ENCODE results near the gene CYBA.

CYBA gene

DNA sequence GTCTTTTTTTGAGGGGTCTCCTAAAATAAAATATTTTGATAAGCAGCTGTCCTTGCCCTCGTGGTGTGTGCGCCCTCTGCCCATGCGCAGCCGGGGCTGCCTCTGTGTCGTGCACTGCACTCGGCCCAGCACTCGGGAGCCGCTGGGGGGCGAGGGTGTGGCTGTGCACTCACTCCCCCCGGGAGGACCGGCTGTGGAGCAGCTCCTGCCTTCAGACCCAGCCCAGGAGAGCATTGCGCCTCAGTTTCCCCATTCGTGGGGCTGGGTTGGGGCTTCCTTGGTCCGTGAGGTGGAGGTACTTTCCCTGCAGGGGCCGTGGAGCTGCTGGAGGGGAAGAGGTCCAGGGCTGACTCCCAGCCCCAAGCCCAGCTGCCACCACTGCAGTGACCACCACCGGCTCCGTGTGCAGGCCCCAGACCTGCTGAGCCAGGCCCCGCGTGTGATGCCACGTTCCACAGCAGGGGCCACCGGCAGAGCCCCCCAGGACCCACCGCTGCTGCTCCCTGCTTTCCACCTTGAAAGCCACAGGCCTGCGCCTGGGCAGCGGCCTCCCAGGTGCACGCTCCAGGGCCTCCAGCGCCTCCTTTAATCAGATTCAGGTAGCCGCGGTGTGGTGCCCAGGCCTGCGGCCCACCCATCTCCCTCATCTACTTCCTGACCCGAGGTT is 18.8 kb downstream of the CYBA start:
- no peak for DNase-seq (ENCODE audit: extremely low read depth in 1 of 2, low read depth in 1 of 2)

DNA sequence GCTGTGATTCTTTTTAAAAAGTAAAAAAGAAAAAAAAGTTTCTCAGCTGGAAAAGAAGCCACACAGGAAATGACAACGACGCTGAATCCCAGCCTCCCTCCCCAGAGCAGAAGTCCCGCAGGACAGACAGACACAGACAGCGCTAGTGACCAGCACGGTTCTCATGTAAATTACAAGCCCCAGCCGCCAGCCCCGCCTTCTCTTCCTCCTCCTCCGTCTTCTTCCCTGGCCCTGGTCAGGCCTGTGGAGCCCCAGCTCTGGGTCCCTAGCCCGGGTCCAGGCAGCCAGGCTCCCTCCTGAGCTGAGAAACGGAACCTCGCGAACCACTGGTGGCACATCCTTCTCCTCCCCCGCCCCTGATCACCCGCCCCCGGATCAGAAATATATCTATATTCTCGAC is 19.5 kb downstream of the CYBA start:
- no peak for DNase-seq (ENCODE audit: extremely low read depth in 1 of 2, low read depth in 1 of 2)

DNA sequence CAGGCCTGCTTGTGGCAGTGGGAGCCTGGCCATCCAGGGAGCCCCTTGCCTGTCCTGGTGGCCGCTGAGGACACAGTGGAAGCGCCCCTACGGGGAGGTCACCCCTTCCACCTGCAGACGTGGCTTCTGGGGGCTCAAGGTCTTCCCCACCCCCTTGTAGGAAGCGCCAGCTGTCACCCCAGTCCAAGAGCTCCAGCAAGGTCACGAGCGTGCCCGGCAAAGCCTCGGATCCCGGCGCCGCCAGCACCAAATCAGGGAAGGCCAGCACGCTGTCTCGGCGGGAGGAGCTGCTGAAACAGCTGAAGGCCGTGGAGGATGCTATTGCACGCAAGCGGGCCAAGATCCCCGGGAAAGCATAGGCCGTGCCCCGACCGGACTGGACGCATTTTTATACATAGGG is 19.9 kb downstream of the CYBA start:
- DNase-seq (ENCODE audit: extremely low read depth in 1 of 2, low read depth in 1 of 2), result no peak

DNA sequence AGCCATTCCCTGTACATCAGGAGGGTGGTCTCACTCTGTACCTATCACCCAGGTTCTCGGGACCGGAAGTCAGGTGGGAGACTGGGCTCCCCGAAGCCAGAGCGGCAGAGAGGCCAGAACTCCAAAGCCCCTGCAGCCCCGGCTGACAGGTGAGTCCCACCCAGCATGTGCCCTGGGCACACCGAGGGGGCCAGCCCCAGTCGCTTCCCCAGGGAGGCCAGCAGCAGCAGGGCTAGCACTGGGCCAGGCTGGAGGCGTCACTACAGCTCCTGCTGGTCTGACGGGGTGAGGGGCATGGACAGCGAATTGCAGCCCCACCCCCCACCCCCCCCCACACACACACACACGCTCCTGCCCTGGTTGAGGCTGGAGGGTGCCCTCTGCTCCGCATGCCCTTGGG is 20.4 kb downstream of the CYBA start:
- DNase-seq (ENCODE audit: extremely low read depth in 1 of 2, low read depth in 1 of 2), result no peak

DNA sequence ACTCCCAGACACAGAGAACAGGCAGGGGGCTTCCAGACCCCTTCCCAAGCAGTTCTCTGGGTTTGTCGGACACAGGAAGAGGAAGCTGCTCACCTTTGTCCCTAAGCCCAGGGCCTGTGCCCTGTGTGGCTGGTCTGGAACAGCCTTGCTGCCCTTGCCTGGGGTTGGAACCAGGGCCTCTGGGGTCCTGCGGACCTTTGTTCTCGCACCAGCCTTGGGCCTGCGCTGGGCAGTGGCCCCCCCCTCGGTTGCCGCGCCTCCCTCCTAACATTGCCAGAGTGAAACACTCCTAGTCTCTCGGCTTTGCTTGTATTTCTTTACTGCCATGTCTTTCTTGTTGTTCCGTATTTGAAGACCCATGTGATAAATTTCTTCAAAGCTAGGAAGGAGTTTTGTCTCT is 21.0 kb downstream of the CYBA start:
- no peak for DNase-seq (ENCODE audit: extremely low read depth in 1 of 2, low read depth in 1 of 2)

DNA sequence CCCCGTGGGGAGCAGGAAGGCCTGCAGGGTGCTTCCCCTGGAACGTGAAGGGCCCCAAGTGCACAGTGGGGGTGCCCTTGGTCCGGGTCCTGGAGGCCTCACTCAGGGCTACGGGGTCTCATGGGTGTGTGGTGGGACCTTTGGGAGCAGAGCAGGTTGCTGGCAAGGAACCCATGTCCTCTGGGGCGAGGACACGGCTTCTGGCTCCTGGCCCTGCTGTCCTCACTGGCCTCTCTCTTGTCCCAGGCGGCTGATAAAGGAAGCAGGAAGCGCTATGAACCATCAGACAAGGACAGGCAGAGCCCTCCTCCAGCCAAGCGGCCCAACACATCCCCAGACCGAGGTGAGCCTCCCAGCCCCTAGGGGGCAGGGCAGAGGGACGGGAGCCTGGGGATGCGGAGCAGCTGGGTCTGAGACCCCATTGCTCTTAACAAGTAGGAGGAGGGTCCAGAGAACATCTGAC is 22.3 kb downstream of the CYBA start:
- DNase-seq (ENCODE audit: extremely low read depth in 1 of 2, low read depth in 1 of 2), result no peak

DNA sequence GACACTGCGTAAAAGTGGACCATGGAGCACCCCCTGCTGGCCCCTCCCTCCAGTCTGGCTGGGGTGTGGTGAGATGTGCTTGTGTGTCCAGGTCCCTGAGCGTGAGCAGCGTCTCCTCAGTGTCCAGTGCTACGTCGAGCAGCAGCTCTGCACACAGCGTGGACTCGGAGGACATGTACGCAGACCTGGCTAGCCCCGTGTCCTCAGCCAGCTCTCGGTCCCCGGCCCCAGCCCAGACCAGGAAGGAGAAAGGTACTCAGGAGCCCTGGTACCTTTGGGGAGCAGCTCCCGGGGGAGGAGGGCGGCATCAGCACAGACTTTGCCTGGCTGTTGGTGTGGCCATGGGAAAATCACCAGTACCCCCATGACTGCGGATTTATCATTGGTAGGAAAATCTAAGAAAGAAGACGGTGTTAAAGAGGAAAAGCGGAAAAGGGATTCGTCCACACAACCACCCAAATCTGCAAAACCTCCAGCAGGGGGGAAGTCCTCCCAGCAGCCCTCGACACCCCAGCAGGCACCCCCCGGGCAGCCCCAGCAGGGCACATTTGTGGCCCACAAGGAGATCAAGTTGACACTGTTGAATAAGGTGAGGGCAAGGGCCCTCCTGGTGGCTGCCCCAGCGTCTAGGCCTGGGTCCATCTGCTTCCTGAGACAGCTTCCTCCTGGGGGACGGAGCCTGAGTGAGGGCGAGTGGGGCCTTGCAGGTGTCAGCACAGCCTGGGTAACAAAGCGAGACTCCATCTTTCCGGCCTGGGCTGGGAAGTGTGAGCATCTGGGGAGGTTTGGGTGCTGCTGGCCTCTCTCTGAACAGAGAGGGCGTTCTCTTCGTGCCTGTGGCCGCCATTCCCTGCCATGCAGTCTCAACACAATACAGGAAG is 23.1 kb downstream of the CYBA start:
- no peak for DNase-seq (ENCODE audit: extremely low read depth in 1 of 2, low read depth in 1 of 2)

DNA sequence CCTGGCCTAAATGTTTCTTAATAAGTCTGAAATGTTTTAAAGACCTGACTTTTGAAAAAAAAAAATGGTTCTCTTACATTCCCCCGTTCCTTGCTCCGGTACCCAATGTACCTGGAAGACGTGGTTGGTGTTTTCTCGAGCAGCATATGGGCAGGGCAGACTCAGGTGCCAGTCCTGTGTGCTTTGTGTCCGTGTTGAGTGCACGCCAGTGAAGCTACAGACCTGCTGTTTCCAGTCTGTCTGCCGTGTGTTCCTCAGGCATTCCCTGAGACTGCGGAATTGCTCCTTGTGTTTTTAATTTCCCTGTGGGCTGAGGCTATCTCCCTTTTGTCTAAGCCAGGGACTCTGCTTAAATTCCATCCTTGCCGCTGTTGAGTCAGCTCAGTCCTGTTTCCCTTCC is 24.2 kb downstream of the CYBA start:
- no peak for DNase-seq (ENCODE audit: extremely low read depth in 1 of 2, low read depth in 1 of 2)

DNA sequence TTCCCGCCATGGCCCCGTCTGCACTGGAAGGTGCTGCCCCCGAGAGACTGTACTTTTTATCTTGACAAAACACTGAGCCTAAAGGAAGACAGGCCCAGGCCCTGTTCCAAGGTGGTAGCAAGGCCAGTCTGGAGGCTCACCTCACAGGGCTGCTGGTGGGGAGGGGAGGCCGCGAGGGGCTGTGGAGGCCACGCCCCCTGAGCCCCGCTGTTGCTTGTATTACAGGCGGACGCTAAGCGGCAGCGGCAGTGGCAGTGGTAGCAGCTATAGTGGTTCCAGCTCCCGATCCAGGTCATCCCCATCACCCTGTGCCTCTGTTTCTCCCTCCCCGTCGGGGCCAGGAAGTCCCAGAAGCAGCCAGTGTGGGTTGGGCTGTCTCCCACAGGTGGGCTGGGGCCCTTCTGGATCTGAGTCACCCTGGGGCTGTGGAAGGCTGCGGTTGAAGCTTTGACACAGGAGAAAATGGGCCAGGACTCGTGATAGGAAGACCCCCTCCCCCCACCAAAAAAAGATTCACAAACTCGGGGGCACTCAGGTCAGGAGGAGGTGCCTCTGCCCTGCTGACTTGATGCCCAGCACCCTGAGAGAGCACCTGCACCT is 25.8 kb downstream of the CYBA start:
- DNase-seq (ENCODE audit: extremely low read depth in 1 of 2, low read depth in 1 of 2), result no peak

DNA sequence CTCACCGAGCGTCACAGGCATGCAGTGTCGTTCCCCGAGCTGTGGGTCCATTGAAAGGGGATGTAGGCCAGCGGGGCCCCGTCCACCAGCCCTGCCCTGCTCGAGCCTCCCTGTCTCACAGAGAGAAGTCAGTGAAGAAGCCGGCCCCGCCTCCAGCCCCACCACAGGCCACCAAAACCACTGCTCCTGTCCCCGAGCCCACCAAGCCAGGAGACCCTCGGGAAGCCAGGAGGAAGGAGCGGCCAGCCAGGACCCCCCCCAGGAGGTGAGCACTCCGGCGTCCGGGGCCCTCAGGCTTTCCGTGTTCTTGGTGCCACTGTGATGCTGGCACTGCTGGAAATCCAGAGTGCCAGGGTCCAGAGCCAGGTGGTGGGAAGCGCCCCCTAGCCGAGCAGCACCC is 26.4 kb downstream of the CYBA start:
- DNase-seq (ENCODE audit: extremely low read depth in 1 of 2, low read depth in 1 of 2), result no peak

DNA sequence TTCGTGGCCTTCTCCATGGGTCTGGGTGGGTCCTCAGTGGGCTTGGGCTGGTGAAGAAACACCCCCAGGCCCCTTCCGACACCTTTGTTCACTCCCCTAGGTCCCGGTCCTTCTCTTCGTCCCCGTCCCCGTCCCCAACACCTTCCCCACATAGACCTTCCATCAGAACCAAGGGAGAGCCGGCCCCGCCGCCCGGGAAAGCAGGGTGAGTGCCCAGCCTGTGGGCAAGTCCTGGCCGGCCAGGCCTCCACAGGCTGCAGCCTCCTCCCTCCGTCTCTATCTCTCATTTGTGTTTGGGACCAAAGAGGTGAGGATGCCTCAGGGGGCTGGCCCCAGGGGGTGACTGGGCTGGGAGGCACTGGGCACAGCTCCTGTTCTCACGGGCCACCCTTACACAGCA is 27.0 kb downstream of the CYBA start:
- no peak for DNase-seq (ENCODE audit: extremely low read depth in 1 of 2, low read depth in 1 of 2)

DNA sequence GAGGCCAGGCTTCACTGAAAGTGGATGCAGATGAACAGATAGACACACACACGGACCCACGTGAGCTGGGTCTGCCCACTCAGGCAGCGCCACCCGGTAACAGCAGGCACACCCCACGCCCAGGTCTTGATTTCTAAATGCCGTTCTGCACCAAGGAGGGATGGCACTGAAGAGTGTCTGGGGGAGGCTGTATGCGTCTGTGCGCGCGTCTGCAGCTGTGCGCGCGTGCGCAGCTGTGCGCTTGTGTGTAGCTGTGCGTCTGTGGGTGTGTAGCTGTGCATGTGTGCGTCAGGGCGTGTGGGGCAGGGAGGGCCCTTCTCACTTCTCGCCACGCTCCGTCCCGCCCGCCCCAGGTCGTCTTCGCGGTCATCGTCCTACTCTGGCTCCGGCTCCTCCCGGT is 28.0 kb downstream of the CYBA start:
- no peak for DNase-seq (ENCODE audit: extremely low read depth in 1 of 2, low read depth in 1 of 2)

DNA sequence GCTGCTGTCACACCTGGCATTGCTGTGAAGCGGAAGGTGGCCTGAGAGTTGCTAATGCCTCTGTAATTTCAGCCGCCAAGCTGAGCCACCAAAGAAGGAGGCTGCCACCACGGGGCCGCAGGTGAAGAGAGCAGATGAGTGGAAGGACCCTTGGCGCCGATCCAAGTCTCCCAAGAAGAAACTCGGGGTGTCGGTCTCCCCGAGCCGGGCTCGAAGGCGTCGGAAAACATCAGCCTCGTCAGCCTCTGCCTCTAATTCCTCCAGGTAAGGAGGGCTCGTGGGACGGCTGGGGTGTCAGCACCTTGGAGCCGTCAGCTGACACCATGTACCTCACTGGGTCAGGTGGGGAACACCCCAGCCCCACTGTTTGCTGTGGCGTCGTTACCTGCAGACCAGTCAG is 28.7 kb downstream of the CYBA start:
- no peak for DNase-seq (ENCODE audit: extremely low read depth in 1 of 2, low read depth in 1 of 2)

DNA sequence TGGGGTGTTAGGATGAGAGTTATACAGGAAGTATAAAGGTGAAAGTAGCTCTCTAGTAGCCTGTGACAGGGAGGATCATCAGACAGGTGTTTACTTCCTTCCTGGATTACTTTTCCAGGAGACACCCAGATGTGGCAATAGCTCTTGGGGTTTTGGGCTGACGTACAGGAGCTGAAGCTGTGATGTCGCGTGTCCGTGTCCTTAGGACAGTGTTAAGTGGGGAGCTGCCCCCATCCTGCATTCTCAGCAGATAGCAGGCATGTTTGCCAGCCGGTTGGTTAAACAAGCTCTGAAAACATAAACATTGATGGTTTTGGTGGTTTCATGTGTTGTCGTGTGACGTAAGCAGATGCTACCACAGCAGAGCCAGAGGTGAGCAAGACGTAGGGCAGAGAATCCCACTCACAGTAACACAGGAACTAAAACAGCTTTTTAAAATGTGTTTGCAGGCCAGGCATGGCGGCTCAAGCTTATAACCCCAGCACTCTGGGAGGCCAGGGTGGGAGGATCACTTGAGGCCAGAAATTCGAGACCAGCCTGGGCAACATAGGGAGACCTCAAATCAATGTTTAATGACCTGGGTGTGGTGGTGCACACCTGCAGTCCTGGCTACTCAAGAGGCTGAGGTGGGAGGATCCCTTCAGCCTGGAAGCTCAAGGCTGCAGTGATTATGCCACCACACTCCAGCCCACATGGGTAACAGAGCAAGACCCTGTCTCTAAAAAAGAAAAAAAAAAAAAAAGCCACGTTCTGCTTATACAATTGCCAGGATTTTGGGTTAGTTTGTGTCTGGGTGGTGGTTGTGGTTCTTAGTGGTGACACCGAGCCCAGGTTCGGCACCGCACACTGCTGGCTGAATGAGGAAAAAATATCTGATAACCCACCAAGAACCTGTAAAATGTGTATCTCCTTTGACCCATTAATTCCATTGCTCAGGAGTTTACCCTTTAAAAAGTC is 30.7 kb downstream of the CYBA start:
- DNase-seq (ENCODE audit: extremely low read depth in 1 of 2, low read depth in 1 of 2), result peak; percentile 40 to 72

DNA sequence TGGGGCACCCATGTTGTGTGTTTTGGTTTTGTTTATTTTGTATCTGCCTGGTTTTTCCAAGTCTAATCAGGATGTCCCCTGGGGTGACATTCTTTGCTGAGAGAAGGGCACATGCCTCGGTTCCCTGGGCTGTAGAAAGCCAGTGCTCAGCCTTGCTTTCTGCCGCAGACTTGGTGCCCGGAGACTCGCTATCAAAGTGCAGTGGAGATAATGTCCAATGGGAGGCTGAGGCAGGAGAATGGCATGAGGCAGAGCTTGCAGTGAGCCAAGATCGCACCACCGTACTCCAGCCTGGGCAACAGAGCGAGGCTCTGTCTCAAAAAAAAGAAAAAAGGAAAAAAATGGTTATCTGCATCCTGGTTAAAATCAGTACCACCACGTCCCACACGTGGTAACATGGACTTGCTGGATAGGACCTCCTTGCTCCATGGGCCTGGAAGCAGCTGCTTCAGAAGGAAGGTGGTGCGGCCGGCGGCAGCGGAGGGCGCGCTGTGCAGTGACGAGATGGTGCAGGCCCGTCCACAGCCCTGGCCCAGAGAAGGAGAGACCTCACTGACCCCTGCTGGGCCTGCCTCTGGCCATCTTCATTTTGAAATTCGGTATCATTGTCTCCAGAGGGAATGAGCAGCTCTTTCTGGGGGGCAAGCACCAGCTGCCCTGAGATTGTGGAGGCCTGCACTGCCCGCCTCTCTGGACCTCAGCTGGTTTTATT is 31.7 kb downstream of the CYBA start:
- DNase-seq (ENCODE audit: extremely low read depth in 1 of 2, low read depth in 1 of 2), result no peak

DNA sequence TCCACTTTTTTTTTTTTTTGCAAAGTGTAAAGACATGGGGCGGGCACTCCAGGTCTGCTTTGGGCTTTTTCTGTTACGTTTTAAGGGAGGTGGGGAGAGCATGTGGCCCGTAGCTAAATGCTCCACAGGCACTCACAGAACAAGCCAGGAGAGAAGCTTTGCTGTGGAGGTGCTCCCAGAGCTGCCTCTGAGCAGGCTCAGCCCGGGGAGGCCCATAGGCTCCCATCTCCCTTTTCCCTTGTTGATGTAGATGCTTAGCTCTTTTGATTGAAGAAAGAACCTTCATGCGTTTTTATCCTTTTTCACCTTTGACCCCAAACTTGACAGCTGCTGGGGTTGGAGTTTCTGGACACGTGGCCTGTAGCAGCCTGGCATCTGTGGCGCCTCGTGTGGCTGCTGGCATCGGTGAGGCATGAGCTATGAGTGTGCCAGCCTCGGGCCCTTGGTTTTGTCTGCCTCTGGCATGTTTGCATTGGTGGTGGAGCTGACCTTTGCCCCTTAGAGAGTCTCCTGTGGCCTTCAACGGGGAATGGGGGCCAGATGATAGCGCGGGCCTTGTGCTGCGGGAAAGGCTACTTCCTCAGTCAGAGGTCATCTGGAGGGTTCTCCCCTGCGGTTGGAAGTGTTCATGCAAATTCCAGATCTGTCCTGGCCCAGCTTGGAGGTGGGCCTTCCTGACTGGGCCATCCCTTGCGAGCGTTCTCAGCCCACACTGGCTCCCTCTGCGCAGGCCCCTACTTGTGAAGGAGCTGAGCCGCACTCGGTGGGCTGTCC is 32.5 kb downstream of the CYBA start:
- no peak for DNase-seq (ENCODE audit: extremely low read depth in 1 of 2, low read depth in 1 of 2)

DNA sequence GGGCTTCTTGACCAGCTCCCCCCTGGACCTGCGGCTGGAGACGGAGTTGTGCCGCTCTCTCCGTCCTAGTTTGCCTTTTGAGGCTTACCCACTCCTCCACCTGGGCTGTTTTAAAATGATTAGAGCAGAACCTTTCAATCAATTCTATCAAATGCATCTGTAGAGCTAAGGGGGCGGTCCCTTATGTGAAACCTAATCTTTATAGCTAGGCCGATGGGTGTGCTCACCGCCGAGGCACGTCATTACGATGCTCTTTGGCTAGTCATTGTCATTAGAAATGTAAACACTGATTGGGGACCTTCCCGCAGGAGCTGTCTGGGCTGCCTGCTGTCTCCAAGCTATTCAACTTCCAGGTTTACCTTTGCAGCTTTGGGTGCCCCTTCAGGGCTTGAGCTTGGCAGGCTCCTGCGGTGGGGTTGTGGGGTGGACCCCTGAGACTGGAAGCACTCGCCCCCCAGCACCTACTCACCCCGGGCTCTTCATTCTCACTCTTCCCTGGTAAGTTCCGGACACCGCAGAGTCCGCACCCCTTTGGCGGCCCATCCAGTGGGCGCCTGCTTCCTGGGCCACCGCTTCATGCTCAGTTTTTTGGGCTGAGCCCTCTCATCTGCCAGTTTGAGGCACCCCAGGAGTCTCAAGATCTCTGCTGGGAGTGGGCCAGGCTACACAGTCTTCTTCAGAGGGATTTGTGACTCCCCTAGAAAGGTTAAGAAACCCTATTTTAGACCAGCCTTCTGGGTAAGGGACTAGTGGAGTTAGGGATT is 33.4 kb downstream of the CYBA start:
- DNase-seq (ENCODE audit: extremely low read depth in 1 of 2, low read depth in 1 of 2), result no peak

DNA sequence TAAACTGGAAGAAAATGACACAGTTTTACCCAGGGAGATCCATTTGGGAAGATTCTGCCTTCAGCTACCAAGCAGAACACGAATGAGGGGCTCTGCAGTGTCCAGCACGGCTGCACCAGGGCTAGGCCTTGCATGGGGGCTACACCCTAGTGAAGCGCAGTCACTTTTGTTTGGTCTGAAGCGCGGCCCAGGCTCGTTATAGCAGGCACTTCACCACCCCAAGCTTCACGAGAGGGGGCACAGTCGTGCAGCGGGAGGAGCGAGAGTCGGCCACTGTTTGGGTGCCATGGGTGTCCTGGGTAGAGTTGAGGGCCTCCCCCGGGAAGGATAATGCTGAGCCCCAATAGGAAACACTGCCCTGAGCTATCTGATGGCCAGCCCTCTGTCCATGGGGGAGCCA is 34.1 kb downstream of the CYBA start:
- DNase-seq (ENCODE audit: extremely low read depth in 1 of 2, low read depth in 1 of 2), result no peak

DNA sequence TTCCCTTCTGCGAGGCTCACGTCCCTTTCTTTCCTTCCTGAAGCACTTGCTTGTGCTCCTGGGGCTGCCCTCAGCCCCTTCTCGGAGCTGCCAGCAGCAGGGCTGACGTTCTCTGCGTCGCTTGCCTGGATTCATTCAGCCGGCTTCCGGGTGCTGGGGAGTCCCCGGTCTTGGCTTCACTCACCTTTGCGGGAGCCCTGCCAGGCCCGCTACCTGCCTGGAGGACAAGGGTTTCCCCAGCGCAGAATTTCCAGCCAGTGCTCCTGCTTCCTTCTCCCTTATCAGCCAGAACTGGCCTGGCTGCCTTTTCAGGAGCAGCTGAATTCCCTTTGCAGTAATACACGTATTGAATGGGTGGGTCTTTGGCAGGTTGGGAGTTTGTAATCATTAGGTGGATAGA is 34.5 kb downstream of the CYBA start:
- DNase-seq (ENCODE audit: extremely low read depth in 1 of 2, low read depth in 1 of 2), result no peak

All from activated CD8-positive, alpha-beta memory T cell treated with anti-CD3 and anti-CD28 coated beads for 1 hour (primary cell).